ENCODE results near the gene NPLOC4. TPM values are rescaled to one million over a fixed set of nuclear protein-coding genes. Genes with fewer than 3 reads are reported as not detected.

Gene NPLOC4
- total and polyA plus RNA-seq, 2 of the 8 experiments (the other 6 are each of a cell fraction or from before 2014, with no cell fraction given) = 70.7 to 92.7 TPM

DNA sequence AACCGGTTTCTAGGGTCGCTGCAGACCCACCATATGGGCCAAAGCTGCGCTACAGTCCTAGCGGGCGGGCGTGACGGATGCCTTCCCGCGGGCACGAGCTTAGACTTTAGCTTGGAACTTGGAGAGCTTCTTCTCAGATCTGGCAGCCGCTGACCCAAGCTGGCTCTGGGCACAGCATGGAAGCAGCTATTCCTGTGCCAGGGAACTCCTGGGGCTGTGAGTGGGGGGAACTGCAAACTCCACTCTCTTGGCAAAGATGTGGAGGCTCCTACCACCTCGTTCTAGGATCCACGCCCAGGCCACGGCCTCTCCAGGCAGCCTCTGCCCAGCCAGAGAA is 93.6 kb downstream of the NPLOC4 start:
- Histone ChIP-seq H4K91ac (replicated peaks; ENCODE audit: insufficient read length, low read length) (no peak overlapping the region), H3K14ac (ENCODE audit: insufficient read length) (no peak overlapping the region), H2BK20ac (ENCODE audit: low read length) (no peak overlapping the region), H2AFZ (ENCODE audit: low read length) (no peak overlapping the region), H4K8ac (ENCODE audit: extremely low read depth, insufficient read depth, low read length) (no peak overlapping the region), H3K27ac (ENCODE audit: low read depth, low read length) (no peak overlapping the region), H3K9ac (replicated peaks in 1 of 4; ENCODE audit: extremely low read depth in 1 of 4, low read depth in 3 of 4, low read length in 3 of 4) (no peak overlapping the region), H2BK120ac (replicated peaks; ENCODE audit: low read depth, low read length) (no peak overlapping the region), H3K9me3 (ENCODE audit: insufficient read depth in 2 of 2, low read depth in 1 of 2, low read length in 1 of 2) (no peaks in the 10 kb centered on the region), H2BK15ac (ENCODE audit: low read length) (no peak overlapping the region), H3K23ac (ENCODE audit: insufficient read length) (no peak overlapping the region), H3K18ac (ENCODE audit: extremely low read depth, low read length) (no peak overlapping the region), H3K23me2 (ENCODE audit: low read depth, low read length) (no peaks in the 10 kb centered on the region), H2AK5ac (ENCODE audit: low read depth, low read length) (no peak overlapping the region), H4K5ac (ENCODE audit: insufficient read length, low read depth, low read length) (no peak overlapping the region), H3K56ac (replicated peaks; ENCODE audit: insufficient read length, low read depth, low read length) (no peak overlapping the region), H3K4me1 (replicated peaks in 1 of 4; ENCODE audit: control insufficient read depth in 3 of 4, insufficient read depth in 4 of 4, low read length in 3 of 4) (no peaks in the 10 kb centered on the region), H3K79me1 (ENCODE audit: low read depth, low read length) (peaks cover under 1% of the 10 kb centered on the region; the same call in 1 of the 2 replicates), H3K4me2 (ENCODE audit: insufficient read depth in 1 of 2, low read depth in 2 of 2, low read length in 2 of 2) (no peak overlapping the region), H3K36me3 (ENCODE audit: control insufficient read depth in 2 of 4, insufficient read depth in 4 of 4, low read length in 3 of 4) (peaks cover 2 to 33% (median 22%) of the 10 kb centered on the region in 4 experiments; a peak in 7 of 8 replicates), H3K27me3 (replicated peaks in 1 of 4; ENCODE audit: control insufficient read depth in 3 of 4, extremely low read depth in 1 of 4, insufficient read depth in 3 of 4, low read length in 3 of 4) (no peaks in the 10 kb centered on the region; a peak in 1 of 7 replicates), H3K4ac (replicated peaks; ENCODE audit: insufficient read length, low read depth, low read length) (no peak overlapping the region), H4K20me1 (replicated peaks in 1 of 2; ENCODE audit: control insufficient read depth in 1 of 2, insufficient read depth in 2 of 2, low read length in 2 of 2) (peaks cover 2 to 19% of the 10 kb centered on the region in 2 experiments), H3K4me3 (ENCODE audit: extremely low read depth in 1 of 4, insufficient read depth in 2 of 4, low read depth in 3 of 4, low read length in 4 of 4) (no peak overlapping the region), H2BK12ac (ENCODE audit: low read depth, low read length) (no peak overlapping the region), H2BK5ac (ENCODE audit: low read depth, low read length) (no peak overlapping the region), H3K79me2 (ENCODE audit: control insufficient read depth in 1 of 2, insufficient read depth in 2 of 2, low read length in 2 of 2) (no peaks in the 10 kb centered on the region)
- TF ChIP-seq POU5F1 (IDR thresholded peaks at IDR 0.05; ENCODE audit: low read depth, low read length) = no peak
- no peak for DNase-seq (ENCODE audit: low read depth in 1 of 2, low spot score in 2 of 2)
- WGBS, 2 experiments (ENCODE audit: extremely low coverage in 1 of 2, insufficient coverage in 1 of 2, insufficient read length in 1 of 2, insufficient replicate concordance in 2 of 2, low coverage in 1 of 2, low lambda C conversion rate in 2 of 2, missing lambda C conversion rate in 1 of 2) = 95% methylated on average over 14 of the region's 14 CpGs; no CpG with 5 or more reads in 1 of the 2 experiments
- ChIA-PET CTCF (ENCODE audit: partially characterized antibody) (interaction anchor here (1.0 to 1.7 kb wide), 4 partner anchors 24 to 290 kb away, joined by 3 to 4 read pairs (median 3); no protein-coding TSS in a partner anchor), POLR2A (ENCODE audit: partially characterized antibody) (interaction anchor here (1.1 to 2.6 kb wide), 4 partner anchors 9 to 34 kb away, joined by 3 to 11 read pairs (median 4); partner anchors contain the start of gene FSCN2)
- no peak for FAIRE-seq

All from H1 (cell line).